Left hindlimb (tissue), 1 donor: Measurements from ENCODE around the gene ZNF800.
"Not testable (repeated sequence)": the region's sequence is repeated elsewhere in the genome, so short reads cannot be mapped to it uniquely, and the experiment has no call there.

Experiments
- DNase-seq: peaks from one replicate; pipeline ENCODE4 v3.0.0-alpha.2; 2018

The ZNF800 gene

GRCh38 chr7:127392566-127393367, at the start of gene ZNF800:
Gene ZNF800, minus strand, starts transcription at chr7:127392708. Its CDS starts 1,151 bp downstream, at chr7:127391557.
- DNase-seq: peak; percentile 93

- DNase-seq: no peak
Measured at GRCh38 chr7:127440206-127440605, 47.7 kb upstream of the ZNF800 start.

DNA sequence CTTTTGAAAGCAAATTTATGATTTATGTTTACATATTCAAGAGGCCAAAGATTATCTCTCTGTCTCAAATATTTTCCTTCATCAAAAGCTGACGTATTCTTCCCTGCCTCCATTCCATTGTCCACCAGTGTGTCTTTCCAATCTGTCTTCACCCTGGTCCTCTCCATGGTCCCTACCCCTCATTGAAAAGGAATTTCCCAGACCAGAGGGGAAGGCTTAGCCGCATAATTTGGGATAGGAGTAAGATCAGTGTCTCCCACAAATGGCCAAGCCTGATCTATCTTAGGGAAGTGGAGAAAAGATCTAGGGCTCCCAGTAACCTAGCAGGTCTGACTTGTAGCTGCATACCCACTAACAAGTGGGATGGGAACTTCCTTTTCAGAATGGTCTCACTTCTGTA, 46.3 kb upstream of the ZNF800 start:
- no peak for DNase-seq

DNA sequence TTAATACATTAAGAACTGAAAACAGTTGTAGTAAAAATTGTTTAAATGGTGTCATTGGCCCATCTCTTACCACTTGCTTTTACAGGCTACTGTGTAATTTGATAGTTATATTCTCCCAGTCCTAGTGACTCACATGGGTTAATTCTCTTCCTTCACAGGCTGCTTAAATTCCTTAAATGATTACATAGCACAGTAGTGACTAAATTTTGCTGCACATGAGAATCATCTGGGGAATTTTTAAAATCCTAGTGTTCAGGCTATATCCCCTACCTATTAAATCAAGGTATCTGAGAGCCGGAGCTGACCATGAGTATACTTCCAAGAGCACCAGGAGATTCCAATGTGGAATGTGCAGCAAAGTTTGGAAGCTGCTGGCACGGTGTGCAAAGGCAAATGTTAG, 45.3 kb upstream of the ZNF800 start:
- no peak for DNase-seq

DNA sequence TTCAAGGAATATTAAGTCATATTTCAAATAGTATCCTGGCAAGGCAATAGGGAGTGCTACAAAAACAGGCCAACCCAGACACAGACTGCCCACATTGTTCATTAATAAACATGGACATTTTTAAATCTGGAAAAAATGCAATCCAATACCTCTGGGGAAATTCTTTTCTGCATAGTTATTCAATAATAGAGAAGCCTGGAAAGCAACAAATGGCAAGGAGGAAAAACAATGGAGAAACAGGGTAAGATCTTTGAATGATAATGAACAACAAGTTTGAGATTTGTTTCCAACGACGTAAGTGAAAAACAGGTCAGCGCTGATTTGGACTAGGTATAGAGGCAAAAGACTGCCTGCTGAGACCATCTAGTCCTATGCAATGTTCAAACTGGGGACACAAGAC, 44.7 kb upstream of the ZNF800 start:
- DNase-seq: no peak

DNA sequence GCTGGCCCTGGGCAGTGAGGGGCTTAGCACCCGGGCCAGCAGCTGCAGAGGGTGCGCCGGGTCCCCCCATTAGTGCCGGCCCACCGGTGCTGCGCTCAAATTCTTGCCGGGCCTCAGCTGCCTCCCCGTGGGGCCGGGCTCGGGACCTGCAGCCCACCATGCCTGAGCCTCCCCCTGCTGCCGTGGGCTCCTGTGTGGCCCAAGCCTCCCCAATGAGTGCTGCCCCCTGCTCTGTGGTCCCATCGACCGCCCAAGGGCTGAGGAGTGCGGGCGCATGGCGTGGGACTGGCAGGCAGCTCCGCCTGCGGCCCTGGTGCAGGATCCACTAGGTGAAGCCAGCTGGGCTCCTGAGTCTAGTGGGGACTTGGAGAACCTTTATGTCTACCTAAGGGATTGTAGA, 36.8 kb upstream of the ZNF800 start:
- DNase-seq: not testable (repeated sequence)

- no peak for DNase-seq
Measured at GRCh38 chr7:127419196-127419595, 26.7 kb upstream of the ZNF800 start.

- no peak for DNase-seq
Measured at GRCh38 chr7:127418459-127418858, 26.0 kb upstream of the ZNF800 start.

DNA sequence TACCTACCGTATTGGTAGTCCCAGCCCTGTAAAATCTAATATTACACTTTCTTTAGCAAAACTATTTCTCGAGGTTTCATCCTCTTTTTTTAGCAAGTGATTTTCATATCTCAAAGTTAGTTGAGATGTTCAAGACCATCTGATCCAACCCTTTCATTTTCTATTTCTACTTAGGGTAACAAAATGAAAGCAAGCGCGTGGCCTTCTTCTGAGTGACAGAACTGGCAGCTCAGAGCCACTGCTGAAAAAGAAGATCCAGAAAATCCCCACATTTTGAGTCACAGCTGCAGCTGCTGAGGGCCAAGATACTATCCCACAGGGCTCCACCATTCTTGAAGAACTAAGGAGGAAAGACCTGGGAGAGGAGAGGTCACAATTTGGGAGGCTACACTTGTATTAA, 24.8 kb upstream of the ZNF800 start:
- no peak for DNase-seq

DNA sequence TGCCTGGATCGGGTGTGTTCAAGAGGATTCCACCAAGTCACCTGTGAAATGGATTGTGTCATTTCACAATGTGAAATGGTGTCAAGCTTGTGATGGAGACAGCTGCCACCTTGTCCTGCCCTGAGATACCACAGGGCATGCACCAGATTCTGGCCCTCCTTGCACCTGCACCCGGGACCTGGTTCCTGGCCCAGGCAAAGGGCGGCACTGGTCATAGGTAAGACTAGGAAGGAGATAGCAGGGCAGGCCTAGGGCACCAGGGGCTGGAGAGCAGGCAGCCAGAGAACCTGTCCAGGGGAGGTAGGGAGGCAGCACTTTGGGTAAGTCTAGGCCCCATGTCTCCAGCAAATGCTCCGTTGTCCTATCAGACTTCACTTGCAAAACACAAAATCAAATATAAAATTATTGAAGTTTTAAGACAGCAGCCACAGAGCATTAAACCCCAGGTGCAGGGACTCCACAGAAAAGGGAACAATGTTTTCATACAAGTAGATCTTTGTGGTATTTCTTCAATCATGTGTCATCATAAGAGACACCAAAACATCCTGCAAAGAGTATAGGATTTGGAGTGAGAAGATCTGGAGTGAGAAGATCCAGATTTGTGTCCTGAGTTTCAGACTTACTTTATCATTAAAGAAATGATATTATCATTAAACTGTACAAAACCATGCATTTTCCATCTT, 22.7 kb upstream of the ZNF800 start:
- no peak for DNase-seq

DNA sequence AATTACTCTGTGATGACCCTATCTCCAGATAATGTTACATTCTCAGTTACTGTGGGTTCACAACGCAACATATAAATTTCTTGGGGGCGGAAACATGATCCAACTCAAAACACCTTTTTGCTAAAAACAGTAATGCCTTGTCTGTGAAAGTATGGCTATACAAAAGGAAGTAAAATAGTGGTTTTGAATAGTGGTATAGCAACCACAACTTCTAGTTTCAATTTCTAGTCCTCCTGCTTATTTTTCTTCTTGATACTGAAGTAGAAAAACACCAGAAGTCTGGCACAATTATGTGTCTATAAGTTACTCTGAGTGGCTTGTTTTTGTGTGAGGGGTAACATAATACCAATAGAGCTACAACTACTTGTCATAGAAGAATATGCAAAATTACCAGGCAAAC, 21.5 kb upstream of the ZNF800 start:
- DNase-seq: no peak

GRCh38 chr7:127413326-127413725, 20.8 kb upstream of the ZNF800 start:
- no peak for DNase-seq

DNA sequence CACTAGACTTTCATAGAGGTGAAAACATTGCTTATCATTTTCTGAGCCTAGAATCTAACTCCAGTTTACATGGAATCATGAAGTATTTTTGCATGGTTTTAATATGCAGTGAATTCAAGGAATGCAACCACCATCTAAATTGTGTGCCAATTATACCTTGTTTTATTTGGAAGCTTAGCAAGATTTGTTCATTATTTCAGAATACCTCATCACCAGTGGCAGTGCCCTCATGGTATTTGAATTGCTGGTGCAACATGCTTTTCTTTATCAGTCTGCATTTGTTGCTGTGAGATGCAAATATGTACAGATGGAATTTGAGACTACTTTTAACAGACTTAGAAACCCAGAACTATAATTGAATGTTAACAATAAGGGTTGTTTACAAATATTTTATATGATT, 18.7 kb upstream of the ZNF800 start:
- DNase-seq: no peak

DNA sequence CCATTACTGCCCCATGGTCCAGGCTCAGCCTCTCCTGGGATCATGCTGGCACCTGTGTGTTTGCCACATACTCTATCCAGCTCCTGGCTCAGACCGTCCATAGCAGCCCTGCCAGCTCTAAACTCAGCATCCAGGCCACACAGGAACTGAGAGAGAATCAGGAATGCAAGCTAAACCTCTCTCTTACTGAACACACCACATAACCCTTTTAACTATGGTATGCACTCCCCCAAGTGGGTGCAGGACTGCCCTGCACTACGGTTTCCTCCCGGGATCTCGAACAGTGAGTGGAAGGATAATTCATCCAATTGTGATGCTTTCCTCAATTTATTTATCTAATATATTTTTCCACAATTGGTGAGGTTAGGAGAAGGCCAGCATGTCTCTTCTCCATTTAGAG, 17.1 kb upstream of the ZNF800 start:
- DNase-seq: no peak

GRCh38 chr7:127404286-127405072, 12.0 kb upstream of the ZNF800 start:
- DNase-seq: no peak

DNA sequence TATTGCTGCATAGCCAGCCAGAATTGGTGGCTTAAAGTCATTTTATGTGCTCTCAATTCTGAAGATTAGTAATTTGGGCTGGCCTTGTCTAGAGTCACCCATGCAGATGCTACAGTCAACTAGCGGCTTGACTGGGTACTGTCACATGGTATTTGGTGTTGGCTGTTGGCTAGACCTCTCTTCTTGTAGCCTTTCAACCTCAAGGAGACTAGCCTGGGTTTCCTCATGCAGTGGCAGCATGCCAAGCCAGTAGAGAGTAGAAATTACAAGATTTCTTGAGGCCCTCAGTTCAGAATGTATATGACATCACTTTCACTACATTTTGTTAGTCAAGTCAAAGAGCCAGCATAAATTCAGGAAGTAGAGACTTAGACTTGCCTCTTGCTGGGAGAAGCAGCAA, 3.7 kb upstream of the ZNF800 start:
- DNase-seq: no peak

DNA sequence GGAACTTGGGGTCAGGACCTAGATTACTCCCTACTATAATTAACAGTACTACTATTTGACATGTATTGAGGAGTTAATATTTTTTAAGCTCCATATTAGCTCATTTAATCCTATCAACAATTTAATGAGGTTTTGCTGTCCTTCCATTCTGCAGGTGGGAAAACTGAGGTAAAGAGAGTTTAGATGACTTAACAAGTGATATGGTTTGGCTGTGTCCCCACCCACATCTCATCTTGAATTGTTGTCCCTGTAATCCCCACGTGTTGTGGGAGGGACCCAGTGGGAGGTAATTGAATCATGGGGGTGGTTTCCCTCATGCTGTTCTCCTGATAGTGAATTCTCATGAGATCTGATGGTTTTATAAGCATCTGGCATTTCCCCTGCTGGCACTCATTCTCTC, 2.6 kb upstream of the ZNF800 start:
- not testable (repeated sequence) for DNase-seq

DNA sequence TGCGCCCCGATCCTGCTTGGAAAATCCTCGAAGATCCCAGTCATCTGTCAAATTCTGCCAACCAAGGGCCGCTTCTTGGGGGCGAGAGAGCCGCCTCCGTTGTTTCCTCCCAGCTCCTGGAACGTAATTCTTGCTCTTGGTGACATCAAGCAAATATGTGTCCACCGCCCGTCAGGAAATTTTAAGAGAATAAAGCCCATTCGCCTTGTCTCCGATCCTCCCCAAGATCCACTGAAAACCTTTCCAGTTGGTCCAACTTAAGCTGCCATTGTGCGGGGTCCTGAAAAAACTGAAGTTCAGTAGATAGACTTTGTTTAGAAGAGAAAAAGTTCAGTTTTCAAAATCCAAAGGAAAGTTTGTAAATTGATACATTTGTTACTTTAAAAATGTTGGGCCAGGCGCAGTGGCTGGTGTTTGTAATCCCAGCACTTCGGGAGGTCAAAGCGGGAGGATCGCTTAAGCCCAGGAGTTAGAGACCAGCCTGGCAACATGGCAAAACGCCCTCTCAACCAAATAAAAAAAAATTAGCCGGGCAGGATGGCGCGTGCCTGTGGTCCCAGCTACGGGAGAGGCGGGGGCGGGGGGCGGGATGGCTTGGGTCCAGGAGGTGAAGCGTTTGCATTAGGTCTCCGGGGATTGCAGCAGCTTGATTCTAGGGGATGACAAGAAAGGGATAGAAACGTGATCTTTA, 1.0 kb upstream of the ZNF800 start:
- peak; percentile 43 for DNase-seq

DNA sequence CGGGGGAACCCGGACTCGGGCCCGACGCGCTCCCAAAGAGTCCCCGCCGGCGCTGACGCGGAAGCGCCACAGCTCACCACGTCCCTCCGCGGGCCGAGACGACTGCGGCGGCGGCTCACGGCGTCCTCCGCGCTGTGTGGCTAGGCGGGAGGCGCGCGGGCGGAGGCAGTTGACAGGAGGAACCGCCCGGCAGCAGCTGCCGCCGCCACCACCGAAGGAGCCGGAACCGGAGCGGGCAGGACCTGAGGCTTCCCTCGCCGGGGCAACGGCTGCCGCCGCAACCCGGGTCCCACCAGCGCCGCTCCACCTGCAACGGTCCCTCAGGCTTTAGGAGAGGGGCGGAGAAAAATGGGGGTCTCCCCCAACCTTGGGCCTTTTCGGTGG, 334 bp downstream of the ZNF800 start:
- DNase-seq: peak; percentile 66

DNA sequence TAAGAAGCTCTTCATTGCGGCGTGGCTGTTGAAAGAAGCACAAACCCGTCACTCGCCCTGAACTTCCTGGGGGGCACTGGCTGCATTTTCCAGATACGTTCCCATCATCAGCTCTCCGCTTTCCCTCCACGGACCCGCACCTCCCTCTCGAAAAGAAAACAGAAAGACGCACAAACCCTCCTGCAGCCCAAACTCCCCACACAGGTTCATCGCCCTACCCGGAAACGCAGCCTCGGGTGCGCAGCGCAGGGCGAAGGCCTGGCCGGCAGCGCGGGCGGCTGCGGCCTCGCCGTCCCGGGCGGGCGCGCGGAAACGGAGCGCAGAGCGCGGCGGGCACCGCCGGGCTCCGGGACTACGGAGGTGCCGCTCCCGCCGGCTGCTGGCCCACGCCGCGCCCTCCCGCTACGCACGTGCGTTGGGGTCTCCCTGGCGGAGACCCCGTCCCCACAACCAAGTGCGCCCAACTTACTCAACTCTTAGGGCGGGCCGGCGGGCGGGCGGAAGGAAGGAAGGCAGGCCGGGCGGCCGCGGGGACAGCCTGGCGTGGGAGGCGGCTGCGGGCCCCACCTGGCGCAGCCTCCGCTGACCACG, 822 bp downstream of the ZNF800 start:
- no peak for DNase-seq

DNA sequence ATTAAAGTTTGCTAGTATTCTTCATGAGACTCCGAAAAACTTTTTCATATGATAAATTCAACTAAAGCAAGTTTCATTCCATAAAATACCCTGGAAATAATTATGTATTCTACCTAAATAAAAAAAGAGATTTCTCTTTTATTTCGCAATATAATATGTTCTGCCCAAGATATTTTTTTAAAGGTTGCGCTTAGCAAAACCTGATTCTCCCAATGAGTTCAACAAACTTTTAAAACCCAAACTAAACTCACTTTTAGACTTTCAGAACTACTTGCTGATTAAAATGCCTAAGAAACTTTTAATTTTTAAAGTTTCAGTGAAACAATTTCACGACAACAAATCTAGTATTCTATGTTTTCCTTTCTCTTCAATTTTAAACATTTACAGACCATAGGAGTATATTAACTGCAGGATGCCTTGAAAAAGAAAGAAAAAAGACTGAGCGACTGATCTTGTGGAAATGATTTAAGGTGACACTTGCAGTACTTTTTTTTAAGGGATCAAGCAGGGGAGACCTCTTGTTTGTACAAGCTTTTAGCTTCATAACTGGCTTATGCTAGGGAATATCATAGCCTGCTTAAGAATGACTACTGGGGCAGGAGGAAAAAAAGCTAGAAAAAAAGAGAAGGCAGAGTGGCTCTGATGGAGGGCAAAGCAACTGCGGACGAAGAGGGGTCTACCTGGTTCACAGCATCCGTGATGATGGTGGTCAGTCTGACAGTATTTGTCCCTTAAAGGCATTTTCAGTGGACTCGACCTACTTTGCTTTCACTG, 1.5 kb downstream of the ZNF800 start:
- DNase-seq: no peak
